GM18505 (cell line): ENCODE results near the gene OAF.
"Not testable (repeated sequence)": the region's sequence is repeated elsewhere in the genome, so short reads cannot be mapped to it uniquely, and the experiment has no call there.

Experiments used
- ATAC-seq: cut with Tn5 transposase; IDR thresholded peaks from one replicate; pipeline ENCODE4 v1.9.1; 2021; ENCODE audit not compliant: unreplicated experiment
- POLR2A ChIP-seq: IDR thresholded peaks from 4 replicates; pipeline ENCODE4 v1.6.1; 2011; ENCODE audit warnings: borderline replicate concordance; ENCODE audit not compliant: insufficient read depth, insufficient read length; ENCODE audit errors: extremely low read depth

The OAF gene

GRCh38 chr11:120239713-120240640 is 29.1 kb downstream of the OAF start, which contains the start of gene POU2F3:
Gene POU2F3 (plus strand): TSS chr11:120240140. CDS start chr11:120240344, 204 bp downstream.
- ATAC-seq, result no peak
- no peak for TF ChIP-seq POLR2A

- no peak for ATAC-seq
- TF ChIP-seq POLR2A, result no peak
Measured at GRCh38 chr11:120240866-120241265, 30.0 kb downstream of the OAF start.

DNA sequence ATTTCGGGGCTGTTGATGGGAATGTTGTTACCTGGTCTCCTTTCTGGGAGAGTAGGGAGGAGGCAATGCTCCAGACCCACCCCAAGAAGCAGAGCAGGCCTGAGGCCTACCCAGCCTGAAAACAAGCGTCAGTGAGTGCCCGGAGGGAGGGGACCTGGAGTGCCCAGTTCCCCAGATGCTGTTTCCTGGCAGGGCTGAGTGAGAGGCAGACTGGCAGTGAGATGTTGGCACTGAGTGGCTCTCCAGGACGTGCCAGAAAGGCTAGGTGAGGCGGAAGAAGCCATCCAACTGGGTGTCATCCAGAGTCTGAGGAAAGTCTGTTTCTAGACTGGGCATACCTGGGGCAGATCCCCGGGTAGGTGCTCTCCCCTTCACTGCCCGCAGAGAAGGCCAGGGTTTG is 30.4 kb downstream of the OAF start:
- ATAC-seq, result no peak
- no peak for TF ChIP-seq POLR2A

DNA sequence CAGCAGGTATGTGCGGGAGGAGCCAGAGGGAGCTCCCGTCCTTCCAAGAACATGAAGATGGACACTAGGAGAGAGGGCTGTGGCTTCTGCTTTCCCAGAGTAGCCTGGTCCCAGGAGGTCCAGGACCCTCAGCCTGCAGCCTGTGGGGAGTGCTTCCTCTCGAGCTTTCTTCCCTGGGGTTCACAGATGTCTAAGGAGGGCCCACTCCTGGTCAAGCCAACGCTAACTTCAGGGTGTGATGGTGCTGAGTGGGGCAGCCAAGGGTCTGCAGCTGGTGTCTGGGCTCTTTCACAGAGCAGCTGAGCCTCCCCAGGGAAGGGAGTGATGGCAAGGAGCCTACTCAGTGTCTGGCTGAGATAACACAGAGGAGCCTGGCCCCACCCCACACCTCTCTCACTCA is 32.4 kb downstream of the OAF start:
- no peak for TF ChIP-seq POLR2A
- no peak for ATAC-seq

DNA sequence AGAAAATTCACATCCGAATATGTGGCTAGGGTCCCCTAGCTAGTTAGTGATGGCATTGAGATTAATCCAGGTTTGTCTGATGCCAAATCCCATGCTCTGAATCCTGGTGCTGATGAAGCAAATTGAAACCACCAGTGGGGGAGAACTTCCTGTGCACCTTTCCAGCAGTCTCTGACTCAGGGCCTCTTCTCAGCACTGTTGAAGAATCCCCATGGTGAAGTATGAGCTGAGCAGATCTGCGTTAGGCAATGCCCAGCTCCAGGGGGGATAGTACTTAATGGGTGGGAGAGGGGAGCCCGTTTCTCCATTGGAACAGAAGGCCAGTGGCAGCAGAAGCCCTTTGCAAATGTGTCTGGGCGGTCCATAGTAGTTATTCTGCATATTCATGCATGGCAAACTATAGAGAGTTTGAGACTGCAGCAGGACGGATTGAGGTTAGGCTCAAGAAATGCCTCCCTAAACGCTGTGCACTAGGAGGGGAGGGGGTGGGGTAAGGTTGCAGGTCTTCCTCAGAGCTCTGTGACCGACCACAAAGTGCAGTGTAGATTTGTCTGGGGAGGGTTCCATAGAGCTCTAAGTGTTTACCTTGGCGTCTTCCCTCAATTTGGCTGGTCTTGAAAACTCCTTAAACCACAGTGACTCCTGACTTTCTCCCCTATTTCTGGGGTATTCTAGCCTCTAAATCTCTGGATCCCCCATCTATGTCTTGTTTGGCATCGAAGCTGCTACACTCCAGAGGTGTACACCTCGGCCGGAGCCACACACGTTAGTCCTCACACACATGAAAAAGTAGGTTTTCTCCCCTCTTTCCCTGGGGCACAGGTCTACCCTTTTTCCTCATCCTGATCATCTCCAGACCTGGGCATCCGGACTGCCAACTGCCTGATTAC is 33.9 kb downstream of the OAF start:
- no peak for ATAC-seq
- TF ChIP-seq POLR2A, result no peak

GRCh38 chr11:120245434-120245833 is 34.6 kb downstream of the OAF start:
- ATAC-seq, result no peak

GRCh38 chr11:120248551-120249278 is 37.9 kb downstream of the OAF start:
- no peak for ATAC-seq
- TF ChIP-seq POLR2A, result no peak

More at GRCh38 chr11:120245434-120245833, 34.6 kb downstream of the OAF start:
- no peak for TF ChIP-seq POLR2A

DNA sequence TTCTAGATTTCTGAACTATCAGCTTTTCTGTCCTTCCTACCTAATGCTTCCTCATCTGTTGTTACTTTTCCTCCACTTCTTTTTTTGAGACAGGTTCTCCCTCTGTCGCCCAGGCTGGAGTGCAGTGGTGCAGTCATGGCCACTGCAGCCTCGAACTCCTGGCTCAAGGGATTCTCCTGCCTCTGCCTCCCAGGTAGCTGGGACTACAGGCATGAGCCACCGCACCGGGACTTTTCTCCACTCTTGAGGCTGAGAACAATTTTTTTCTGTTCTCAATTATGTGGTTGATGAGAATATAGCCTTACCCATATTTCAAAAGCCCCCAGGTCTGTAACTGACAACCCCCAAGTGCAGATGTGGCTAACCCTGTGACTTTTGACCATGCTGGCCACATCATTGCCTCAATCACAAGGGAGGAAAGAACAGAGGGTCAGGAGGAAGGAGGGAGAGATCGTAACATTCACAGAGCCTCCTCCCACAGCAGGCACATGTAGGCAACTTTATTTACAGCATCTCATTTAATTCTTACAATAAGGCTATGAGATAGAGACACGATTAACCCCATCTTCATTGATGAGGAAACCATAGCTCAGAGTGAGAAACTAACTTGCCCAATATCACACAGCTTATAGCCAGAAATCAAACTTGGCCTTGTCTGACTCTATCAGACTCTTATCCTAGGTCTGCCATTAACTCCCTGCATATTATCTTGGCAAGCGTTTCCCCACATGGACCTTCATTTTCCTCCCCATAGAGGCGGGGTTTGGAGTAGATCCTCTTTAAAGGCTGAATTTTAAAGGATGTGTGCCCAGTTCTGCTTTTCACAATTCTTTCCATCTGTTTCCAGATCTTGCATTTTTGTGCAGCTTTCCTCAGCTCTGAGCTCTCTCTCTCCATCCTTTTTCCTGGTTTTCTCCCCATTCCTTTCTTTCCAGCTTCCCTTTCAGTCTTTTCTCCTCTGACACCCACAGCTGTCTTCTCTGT is 38.7 kb downstream of the OAF start:
- ATAC-seq, result no peak
- TF ChIP-seq POLR2A, result no peak

DNA sequence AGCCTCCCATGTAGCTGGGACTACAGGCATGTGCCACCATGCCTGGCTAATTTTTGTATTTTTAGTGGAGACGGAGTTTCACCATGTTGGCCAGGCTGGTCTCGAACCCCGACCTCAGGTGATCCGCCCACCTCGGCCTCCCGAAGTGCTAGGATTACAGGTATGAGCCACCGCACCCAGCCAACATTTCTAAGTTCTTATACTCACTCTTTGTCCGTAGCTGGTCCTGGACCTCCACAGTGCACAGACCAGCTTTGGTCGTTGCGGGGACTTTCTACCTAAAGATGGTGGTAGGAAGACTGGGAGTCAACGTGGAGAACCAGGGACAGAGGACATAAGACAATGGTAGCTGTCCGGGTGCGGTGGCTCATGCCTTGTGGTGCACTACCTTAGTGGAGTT is 42.5 kb downstream of the OAF start:
- not testable (repeated sequence) for ATAC-seq

DNA sequence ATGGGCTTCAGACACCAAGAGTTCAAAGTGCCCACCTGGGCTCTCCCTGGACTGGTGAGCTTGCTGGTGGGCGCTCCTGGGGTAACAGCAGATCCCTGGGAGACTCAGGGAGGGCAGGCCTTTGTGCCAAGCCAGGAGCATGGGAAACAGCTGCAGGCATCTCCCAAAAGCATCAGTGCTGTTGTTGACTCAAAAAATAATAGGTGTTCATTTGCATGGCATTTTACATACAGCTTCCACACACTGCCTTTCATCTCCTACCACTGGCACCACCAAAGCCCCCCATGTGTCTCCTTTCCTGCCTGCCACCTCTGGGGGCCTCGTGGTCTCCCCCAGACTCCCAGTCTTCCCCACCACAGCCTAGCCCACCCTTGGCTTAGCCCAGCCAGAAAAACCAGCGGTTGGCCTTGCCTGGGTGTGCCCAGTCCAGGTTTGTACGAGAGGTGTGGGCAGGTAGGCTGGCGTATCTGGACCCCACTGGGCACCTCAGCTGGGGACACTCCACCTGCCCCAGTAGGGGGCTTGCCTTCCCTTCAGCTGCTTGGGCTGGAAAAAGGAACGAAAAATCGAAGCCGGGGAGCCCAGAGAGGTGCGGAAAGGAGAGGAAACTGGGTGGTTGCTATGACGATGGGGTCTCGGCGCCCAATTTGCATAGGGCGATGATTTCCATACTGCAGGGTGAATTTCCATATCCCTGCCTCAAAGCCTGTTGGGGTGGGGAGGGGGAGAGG is 44.1 kb downstream of the OAF start:
- ATAC-seq, result no peak
- TF ChIP-seq POLR2A, result no peak

DNA sequence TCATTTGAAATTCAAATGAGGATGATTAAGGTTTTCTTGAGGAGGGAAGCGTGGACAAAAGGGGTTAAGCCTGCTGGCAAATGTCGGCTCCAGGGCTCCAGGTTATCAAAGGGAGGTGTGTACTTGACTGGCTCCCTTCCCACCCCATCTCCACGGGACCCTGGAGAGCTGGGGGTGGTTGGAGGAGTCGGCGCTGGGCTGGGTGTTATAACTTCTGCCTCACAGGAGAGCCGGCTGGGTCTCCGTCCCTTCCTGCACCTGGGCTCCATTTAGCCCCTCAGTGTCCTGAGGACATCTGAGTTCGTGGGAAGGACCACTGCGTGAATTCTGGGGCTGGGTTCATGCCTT is 44.7 kb downstream of the OAF start:
- no peak for ATAC-seq
- TF ChIP-seq POLR2A, result no peak
